ENCODE results near the gene TMEM127. TPM values are rescaled to one million over a fixed set of nuclear protein-coding genes. Genes with fewer than 3 reads are reported as not detected.
"Not testable (repeated sequence)": the region's sequence is repeated elsewhere in the genome, so short reads cannot be mapped to it uniquely, and the experiment has no call there.

The TMEM127 gene
- total RNA-seq, 1 experiment from 2014 or later = 49.1 TPM

DNA sequence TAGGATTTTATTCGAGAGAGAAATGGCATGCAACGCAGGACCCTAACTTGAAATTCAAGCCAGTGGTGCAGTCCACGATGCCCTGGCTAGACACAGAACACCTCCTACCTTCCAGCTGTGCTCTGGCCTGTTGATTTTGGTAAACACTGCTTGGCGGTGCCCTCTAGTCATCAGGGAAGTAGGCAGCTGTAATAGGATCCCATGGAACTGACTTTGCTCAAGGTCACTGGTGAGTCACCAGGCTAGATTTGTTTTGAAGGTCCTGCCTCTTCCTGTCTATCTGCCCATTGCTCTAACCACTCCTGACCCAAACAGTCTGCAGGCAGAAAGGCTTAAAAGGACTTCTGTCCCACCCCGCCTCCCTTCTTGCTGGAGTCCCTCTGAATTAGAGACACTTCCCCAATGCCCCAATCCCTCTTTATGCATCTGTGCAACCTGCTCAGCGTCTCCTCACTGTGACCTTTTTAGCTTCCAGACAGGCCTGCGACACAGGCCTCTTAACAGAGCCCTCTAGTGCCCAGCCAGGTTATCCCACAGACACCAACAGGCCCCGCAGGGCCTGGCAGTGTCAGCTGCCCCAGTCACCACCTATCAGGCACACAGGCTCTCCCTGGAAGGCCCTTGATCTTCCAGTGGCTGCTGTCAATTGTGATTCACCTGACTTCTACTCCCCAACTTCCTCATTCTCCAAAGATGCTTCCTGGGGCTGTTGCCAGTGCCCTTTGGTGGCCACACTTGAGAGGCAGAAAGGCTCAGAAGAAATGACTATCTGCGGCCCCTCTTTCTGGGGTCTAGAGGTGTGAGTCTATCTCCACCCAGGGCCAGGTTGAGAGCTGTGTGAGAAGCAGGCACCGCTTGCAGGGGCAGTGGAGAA, 5.2 kb downstream of the TMEM127 start:
- peak overlapping the region; percentile 47 for H3K27ac Mint-ChIP-seq (ENCODE audit: unreplicated experiment)
- peaks cover 1% of the 10 kb centered on the region; the same call in 1 of the 2 replicates for H3K36me3 ChIP-seq (ENCODE audit: control insufficient read depth, insufficient read depth, low read length)
- TF ChIP-seq, protein P1, sequence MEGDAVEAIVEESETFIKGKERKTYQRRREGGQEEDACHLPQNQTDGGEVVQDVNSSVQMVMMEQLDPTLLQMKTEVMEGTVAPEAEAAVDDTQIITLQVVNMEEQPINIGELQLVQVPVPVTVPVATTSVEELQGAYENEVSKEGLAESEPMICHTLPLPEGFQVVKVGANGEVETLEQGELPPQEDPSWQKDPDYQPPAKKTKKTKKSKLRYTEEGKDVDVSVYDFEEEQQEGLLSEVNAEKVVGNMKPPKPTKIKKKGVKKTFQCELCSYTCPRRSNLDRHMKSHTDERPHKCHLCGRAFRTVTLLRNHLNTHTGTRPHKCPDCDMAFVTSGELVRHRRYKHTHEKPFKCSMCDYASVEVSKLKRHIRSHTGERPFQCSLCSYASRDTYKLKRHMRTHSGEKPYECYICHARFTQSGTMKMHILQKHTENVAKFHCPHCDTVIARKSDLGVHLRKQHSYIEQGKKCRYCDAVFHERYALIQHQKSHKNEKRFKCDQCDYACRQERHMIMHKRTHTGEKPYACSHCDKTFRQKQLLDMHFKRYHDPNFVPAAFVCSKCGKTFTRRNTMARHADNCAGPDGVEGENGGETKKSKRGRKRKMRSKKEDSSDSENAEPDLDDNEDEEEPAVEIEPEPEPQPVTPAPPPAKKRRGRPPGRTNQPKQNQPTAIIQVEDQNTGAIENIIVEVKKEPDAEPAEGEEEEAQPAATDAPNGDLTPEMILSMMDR (IDR thresholded peaks at IDR 0.05; ENCODE audit: insufficient read depth in 1 of 2, low read depth in 1 of 2, low read length in 1 of 2, severe bottlenecking in 1 of 2, unreplicated experiment in 1 of 2) = peak in 1 of 2 experiments; percentile 42
- no peak overlapping the region for H3K4me3 ChIP-seq (ENCODE audit: low read depth, low read length)
- H3K9me3 ChIP-seq = no peaks in the 10 kb centered on the region
- BruUV-seq (replicated peaks) = no TSS peak
- no peaks in the 10 kb centered on the region for H3K9me3 Mint-ChIP-seq (ENCODE audit: unreplicated experiment)
- CTCF ChIA-PET = interaction anchor here (0.8 to 1.9 kb wide), 5 partner anchors 52 to 268 kb away, joined by 4 to 21 read pairs (median 4); partner anchors contain the start of genes ANKRD36C and STARD7
- no peaks in the 10 kb centered on the region for H3K27me3 Mint-ChIP-seq (ENCODE audit: insufficient read depth, unreplicated experiment)
- intact Hi-C loops (cut with micrococcal nuclease; ENCODE audit: unreplicated experiment) = loop anchor here (10.0 kb wide), 2 partner anchors 236 to 266 kb away; partner anchors contain the start of gene ANKRD36C
- H3K4me1 Mint-ChIP-seq (ENCODE audit: low read depth, unreplicated experiment) = peaks cover 30% of the 10 kb centered on the region
- H3K27me3 ChIP-seq (replicated peaks; ENCODE audit: control insufficient read depth, insufficient read depth, low read length) = no peaks in the 10 kb centered on the region
- POLR2A ChIA-PET = interaction anchor here (1.2 to 1.8 kb wide), 2 partner anchors 9 to 52 kb away, joined by 3 to 12 read pairs; partner anchors contain the start of gene STARD7
- DNase-seq = peak; percentile 58 to 60
- H3K36me3 Mint-ChIP-seq (ENCODE audit: insufficient read depth, unreplicated experiment) = peaks cover 18% of the 10 kb centered on the region
- peaks cover 37% of the 10 kb centered on the region for H3K4me1 ChIP-seq
- H3K4me3 Mint-ChIP-seq (ENCODE audit: unreplicated experiment) = no peak overlapping the region

- Mint-ChIP-seq H3K4me1 (ENCODE audit: low read depth, unreplicated experiment) (peaks cover 26% of the 10 kb centered on the region), H3K4me3 (ENCODE audit: unreplicated experiment) (no peak overlapping the region), H3K9me3 (ENCODE audit: unreplicated experiment) (no peaks in the 10 kb centered on the region), H3K27me3 (ENCODE audit: insufficient read depth, unreplicated experiment) (no peaks in the 10 kb centered on the region), H3K36me3 (ENCODE audit: insufficient read depth, unreplicated experiment) (peaks cover 24% of the 10 kb centered on the region), H3K27ac (ENCODE audit: unreplicated experiment) (peak overlapping the region; percentile 47)
- ChIA-PET POLR2A (no interaction called here), CTCF (interaction anchor here (0.6 to 1.1 kb wide), 2 partner anchors 9 to 85 kb away, joined by 3 to 4 read pairs; no protein-coding TSS in a partner anchor)
- Histone ChIP-seq H3K4me1 (peaks cover 34% of the 10 kb centered on the region), H3K4me3 (ENCODE audit: low read depth, low read length) (no peak overlapping the region), H3K9me3 (no peaks in the 10 kb centered on the region), H3K36me3 (ENCODE audit: control insufficient read depth, insufficient read depth, low read length) (peaks cover 1% of the 10 kb centered on the region), H3K27me3 (replicated peaks; ENCODE audit: control insufficient read depth, insufficient read depth, low read length) (no peaks in the 10 kb centered on the region)
- intact Hi-C loops (cut with micrococcal nuclease; ENCODE audit: unreplicated experiment) = no loop called here
- no TSS peak for BruUV-seq (replicated peaks)
- DNase-seq = no peak
- TF ChIP-seq, protein P1 (IDR thresholded peaks at IDR 0.05; ENCODE audit: insufficient read depth in 1 of 2, low read depth in 1 of 2, low read length in 1 of 2, severe bottlenecking in 1 of 2, unreplicated experiment in 1 of 2) = no peak
Observed at GRCh38 chr2:96259497-96259921, 6.3 kb downstream of the TMEM127 start.

GRCh38 chr2:96258166-96259022, 7.4 kb downstream of the TMEM127 start:
- DNase-seq = no peak
- no peaks in the 10 kb centered on the region for H3K27me3 ChIP-seq (replicated peaks; ENCODE audit: control insufficient read depth, insufficient read depth, low read length)
- no peaks in the 10 kb centered on the region for H3K9me3 ChIP-seq
- H3K4me3 Mint-ChIP-seq (ENCODE audit: unreplicated experiment) = no peak overlapping the region
- TF ChIP-seq, protein P1 (IDR thresholded peaks at IDR 0.05; ENCODE audit: insufficient read depth in 1 of 2, low read depth in 1 of 2, low read length in 1 of 2, severe bottlenecking in 1 of 2, unreplicated experiment in 1 of 2) = no peak
- ChIA-PET CTCF (no interaction called here), POLR2A (no interaction called here)
- peaks cover 1% of the 10 kb centered on the region for H3K36me3 ChIP-seq (ENCODE audit: control insufficient read depth, insufficient read depth, low read length)
- H3K4me3 ChIP-seq (ENCODE audit: low read depth, low read length) = no peak overlapping the region
- H3K27ac Mint-ChIP-seq (ENCODE audit: unreplicated experiment) = no peak overlapping the region
- H3K4me1 Mint-ChIP-seq (ENCODE audit: low read depth, unreplicated experiment) = peaks cover 23% of the 10 kb centered on the region
- H3K36me3 Mint-ChIP-seq (ENCODE audit: insufficient read depth, unreplicated experiment) = peaks cover 32% of the 10 kb centered on the region
- H3K27me3 Mint-ChIP-seq (ENCODE audit: insufficient read depth, unreplicated experiment) = no peaks in the 10 kb centered on the region
- no TSS peak for BruUV-seq (replicated peaks)
- peaks cover 27% of the 10 kb centered on the region for H3K4me1 ChIP-seq
- intact Hi-C loops (cut with micrococcal nuclease; ENCODE audit: unreplicated experiment) = no loop called here
- H3K9me3 Mint-ChIP-seq (ENCODE audit: unreplicated experiment) = no peaks in the 10 kb centered on the region

DNA sequence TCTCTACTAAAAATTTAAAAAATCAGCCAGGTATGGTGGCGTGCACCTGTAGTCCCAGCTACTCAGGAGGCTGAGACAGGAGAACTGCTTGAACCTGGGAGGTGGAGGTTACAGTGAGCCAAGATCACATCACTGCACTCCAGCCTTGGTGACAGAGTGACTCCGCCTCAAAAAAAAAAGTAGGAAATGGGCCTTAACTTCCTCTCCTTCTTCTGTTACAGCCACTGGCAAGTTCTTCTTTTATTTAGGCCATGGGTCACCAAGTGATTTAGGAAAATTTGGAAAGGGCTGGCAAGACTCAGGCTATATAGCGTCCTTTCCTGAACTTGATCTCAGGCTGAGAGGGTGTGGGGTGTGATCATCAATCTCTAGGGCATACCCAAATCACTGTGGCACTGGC, 8.1 kb downstream of the TMEM127 start:
- POLR2A ChIA-PET; H3K4me3 Mint-ChIP-seq (ENCODE audit: unreplicated experiment): not testable (repeated sequence)
- H3K36me3 Mint-ChIP-seq (ENCODE audit: insufficient read depth, unreplicated experiment) = peaks cover 34% of the 10 kb centered on the region

More for the DNA sequence above, 8.1 kb downstream of the TMEM127 start:
- H3K4me1 Mint-ChIP-seq (ENCODE audit: low read depth, unreplicated experiment) = peaks cover 23% of the 10 kb centered on the region
- CTCF ChIA-PET; H3K9me3 ChIP-seq; H3K27me3 Mint-ChIP-seq (ENCODE audit: insufficient read depth, unreplicated experiment); H3K36me3 ChIP-seq (ENCODE audit: control insufficient read depth, insufficient read depth, low read length); H3K4me3 ChIP-seq (ENCODE audit: low read depth, low read length); DNase-seq; H3K27me3 ChIP-seq (replicated peaks; ENCODE audit: control insufficient read depth, insufficient read depth, low read length); H3K9me3 Mint-ChIP-seq (ENCODE audit: unreplicated experiment); BruUV-seq (replicated peaks); H3K27ac Mint-ChIP-seq (ENCODE audit: unreplicated experiment); intact Hi-C loops (cut with micrococcal nuclease; ENCODE audit: unreplicated experiment): not testable (repeated sequence)
- peaks cover 27% of the 10 kb centered on the region for H3K4me1 ChIP-seq

All from Caco-2 (cell line).